Measurements from ENCODE around the gene CYB561.

Gene CYB561

GRCh38 chr17:63448655-63449054, 2.5 kb upstream of the CYB561 start:
- no peak for FAIRE-seq

DNA sequence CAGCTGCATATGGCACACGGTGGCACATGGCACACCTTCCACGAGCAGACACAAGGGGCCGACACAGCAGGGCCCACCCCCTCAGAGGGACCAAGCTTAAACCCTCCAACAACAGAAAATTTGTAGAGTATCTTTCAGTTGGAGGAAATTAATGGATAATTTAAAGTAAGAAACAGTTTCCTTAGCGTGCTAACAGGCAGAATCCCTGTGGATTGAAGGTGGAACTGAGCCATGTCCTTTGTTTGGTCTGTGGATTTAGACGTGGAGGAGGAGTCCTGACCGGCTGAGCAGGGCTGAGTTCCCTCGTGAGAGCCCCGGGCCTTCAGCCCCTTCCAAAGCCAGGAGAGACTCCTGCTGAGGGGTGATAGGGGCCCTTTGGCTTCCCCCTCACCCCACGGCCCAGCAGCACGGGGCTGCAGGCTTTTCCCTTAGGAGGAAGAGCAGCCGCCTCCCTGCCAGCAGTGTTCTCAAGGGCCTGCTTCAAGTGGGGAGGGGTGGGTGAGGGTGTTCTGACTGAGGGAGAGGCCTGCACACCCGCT, 1.4 kb upstream of the CYB561 start:
- no peak for FAIRE-seq

GRCh38 chr17:63446753-63447470, 806 bp upstream of the CYB561 start:
- no peak for FAIRE-seq

DNA sequence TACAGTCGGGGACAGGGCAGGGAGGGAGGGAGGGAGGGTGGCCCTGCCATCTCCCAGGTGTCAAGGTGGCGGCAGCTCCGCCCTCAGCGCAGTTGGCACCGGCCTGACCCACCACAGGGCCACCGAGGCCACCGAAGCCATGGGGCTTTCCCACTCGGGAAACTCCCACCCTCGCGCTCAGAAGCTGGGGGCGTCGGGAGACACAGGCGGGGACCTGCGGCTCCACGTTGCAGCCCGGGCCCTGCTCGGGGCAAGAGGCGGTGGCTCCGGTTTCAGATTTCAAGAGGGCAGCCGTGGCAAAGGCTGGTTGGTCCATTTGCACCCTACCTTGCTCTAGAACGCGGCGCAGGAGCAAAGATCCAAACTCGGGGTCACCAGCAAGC, 544 bp downstream of the CYB561 start:
- no peak for FAIRE-seq

DNA sequence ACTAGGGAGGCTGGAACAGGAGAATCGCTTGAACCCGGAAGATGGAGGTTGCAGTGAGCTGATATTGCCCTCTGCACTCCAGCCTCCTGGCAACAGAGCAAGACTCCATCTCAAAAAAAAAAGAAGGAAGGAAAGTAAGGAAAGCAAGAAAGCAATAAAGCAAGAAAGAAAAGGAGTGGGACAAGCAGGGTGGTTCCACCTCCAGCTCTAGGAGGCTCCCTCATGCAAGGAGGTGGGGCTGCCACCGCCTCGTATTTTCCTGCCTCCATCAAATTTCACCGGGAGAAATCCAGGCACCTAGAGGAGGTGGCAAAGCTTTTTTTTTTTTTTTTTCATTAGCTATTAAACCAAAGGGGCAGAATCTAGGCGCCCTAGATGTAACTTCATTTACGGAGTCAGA, 1.0 kb downstream of the CYB561 start:
- no peak for FAIRE-seq

DNA sequence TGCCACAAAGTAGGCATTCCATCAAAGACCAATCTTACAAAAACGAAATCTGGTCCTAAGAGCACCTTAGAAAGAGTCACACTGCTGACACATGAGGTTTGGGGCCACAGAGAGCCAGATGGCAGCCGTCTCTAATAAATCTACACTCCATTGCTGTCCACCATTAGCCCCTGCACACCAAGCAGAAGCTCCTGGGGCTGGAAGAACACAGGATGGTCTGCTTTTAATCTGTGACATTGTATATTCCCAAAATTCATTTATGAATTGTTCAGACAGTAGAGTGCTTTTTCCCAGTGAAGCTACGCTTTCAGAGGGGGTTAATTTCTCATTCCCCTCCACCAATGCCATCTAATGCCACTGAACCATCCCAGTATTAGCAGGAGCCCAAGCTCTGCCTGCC, 1.6 kb downstream of the CYB561 start:
- FAIRE-seq = no peak

GRCh38 chr17:63443053-63443452, 3.1 kb downstream of the CYB561 start:
- FAIRE-seq = no peak

- FAIRE-seq = no peak
Observed at GRCh38 chr17:63442549-63443035, 3.5 kb downstream of the CYB561 start.

DNA sequence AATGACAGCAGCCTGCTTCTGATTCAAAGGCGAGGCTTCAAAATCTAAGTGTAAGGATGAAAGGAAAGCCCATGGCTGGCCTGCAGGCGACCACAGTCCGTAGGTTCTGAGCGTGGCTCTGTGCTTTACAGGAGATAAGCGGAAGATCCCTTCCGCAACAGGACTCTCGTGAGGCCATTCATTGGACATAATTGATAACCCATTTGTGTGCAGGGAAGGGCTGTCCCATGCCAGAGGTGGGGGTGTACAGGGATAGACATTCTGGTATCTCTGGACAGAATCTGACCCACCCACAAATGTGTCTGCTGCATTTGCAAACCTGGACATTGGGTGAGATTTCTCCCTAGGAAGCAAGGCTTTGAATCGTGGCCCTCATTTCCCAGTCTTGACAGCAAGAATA, 4.0 kb downstream of the CYB561 start:
- no peak for FAIRE-seq

- no peak for FAIRE-seq
Observed at GRCh38 chr17:63441654-63442053, 4.5 kb downstream of the CYB561 start.

DNA sequence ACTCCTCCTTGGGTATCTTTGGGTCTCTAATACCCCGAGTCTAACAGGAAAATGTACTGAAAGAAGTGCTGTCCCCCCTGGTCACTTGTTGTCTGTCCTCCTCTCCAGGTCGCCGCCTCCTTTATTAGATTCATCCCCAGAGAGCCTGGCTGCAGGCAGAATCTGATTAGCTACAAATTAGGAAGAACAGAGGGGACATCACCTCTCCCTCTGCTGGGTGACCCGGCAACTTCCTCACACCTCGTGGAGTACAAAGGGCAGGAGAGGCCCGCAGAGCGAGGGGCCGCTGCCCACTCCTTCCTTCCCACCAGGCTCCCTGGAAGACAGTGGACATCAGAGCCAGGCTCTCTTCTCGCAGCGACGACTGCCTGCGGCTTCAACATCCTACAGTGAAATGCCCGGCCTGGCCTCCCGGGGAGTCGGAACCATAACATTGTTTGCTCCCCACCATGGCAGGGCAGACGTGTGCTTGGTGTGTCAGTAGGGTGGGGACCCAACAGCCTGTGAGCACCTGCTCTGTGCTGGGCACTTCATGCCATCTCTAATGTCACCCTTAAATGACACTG, 5.3 kb downstream of the CYB561 start:
- no peak for FAIRE-seq

- FAIRE-seq = no peak
Observed at GRCh38 chr17:63440127-63440769, 5.9 kb downstream of the CYB561 start.

GRCh38 chr17:63439687-63440086, 6.4 kb downstream of the CYB561 start:
- no peak for FAIRE-seq

DNA sequence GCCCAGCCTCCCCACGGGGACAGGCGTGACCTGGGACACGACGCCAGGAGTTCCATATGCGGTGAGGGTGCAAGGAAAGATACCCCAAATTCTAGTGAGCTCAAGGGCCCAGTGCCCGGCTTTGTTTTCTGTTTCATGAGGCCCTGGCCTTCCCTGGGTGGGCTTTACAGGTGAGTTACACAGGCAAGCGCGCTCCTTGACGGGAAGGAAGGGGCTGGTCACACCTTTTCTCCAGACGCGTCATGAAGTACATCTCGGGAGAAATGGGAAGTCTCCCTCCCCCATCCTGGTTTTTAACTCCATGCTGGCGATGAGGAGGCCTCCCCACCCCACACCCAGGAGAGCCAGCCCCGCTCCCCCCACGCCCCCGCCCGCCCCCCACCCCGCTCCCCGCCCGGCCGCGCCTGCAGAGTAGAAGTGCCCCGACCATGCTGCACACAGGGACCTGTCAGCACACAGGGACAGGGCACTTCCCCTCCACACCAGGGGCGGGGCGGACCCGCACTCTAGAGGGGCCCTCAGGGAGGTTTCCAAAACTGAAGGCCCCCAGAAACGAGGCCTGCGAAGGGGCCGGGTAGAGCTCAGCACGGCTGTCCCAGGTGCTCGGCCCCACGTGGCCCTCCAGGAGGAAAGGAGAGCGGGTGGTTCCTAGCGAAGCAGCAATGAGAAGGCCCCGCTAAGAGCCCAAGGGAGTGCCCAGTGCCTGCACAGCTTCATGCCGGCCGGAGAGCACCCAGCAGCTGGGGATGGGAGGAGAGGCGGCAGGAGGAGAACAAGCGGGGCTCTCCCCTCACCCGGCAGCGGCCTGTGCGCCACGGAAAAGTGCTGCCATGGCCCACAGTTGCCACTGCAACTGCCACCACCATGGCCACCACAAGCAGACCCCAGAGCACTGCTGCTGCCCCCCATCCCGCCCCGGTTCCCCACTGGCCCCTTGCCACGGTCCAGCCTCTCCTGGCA, 7.7 kb downstream of the CYB561 start:
- no peak for FAIRE-seq

GRCh38 chr17:63437287-63438091, 8.6 kb downstream of the CYB561 start:
- no peak for FAIRE-seq

- no peak for FAIRE-seq
Observed at GRCh38 chr17:63436523-63437110, 9.5 kb downstream of the CYB561 start.

DNA sequence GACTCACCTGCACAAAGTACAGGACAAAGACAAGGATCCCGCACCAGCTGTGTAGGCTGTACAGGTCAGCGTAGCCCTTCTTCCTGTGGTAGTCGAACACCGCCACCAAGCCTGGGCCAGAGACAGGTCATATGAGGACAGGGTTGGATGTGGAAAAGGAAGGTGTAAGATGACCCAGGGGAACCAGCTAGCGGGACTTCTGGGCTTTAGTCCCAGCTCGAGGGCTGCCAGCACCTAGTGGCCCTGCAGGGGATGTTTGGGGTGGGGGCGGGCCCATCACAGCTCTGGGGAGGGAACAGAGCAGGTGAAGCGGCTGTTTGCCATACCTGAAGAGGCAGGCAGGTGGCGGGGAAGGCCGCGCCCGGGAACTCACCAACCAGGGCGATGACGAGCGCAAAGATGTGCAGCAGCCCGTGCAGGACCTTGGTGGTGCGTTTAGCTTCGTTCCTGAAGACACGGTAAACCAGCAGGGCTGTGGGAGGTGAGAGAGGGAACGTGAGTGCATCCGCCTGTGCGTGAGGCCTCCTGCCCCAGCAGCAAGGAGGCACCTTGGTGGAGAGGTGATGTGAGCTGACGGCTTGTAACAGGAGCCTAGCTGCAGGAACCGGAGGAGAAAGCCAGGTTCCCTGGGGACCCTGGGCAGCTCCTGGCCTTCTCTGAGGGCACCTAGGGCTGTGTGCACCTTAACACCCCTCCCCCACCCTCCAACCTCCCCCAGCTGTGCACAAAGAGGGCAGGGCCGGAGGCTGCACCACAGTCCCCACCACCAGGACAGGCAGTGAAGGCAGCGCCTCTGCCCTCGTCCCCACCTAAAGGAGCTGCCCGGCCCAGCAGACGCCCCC, 10.2 kb downstream of the CYB561 start:
- no peak for FAIRE-seq

DNA sequence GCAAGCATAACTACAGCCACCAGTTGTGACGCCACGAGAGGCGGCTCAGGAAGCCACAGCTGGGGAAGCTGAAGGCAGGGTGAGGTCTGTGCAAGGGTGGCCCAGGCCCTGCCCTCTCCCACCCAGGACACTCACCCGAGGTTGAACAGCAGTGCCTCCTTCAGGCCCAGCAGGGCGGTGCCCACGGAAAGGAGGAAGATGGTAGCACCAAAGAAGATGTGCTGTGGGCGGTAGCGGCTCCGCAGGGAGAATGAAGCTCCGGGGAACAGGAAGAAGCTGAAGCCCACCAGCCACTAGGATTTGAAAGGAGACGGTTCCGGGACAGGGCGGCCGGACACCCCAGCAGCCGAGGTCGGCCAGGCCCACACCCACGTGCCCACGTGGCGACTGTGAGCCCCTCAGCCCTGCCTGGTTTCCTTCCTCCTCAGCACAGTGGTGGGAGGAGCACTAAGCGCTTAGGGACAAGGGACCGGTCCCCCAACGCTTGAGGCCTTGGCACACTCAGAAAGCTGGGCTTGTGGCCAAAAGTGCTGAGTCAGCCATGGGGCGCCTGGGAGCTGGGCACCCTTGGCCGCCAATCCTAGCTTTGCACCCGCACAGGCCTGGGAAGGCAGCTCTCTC, 11.0 kb downstream of the CYB561 start:
- no peak for FAIRE-seq

GRCh38 chr17:63433746-63434591, 12.1 kb downstream of the CYB561 start:
- FAIRE-seq = no peak

All from islet of Langerhans (tissue), 1 donor.